Neutrophil (primary cell): Measurements from ENCODE around the gene TENT5C.

ENCODE experiments used
- H3K27ac ChIP-seq: fragments of 200-600 bp; sonication (generic); 2 replicates; pipeline ENCODE4 v1.5.1; 2016; ENCODE audit warnings: mild to moderate bottlenecking, moderate library complexity
- H3K27me3 ChIP-seq: fragments of 200-600 bp; sonication (generic); 2 replicates; pipeline ENCODE4 v1.6.0; 2016; ENCODE audit warnings: mild to moderate bottlenecking
- H3K36me3 ChIP-seq: fragments of 200-600 bp; sonication (generic); 2 replicates; pipeline ENCODE4 v1.5.1; 2017
- H3K4me1 ChIP-seq, 2 experiments: fragments of 200-600 bp in 1 of 2; sonication (generic) in 1 of 2; 1 replicate in 1 of 2; 2 replicates in 1 of 2; pipeline versions ENCODE4 v1.5.1 to v1.6.1; 2013 to 2016; ENCODE audit warnings: low read depth in 1 of 2, low read length in 1 of 2, mild to moderate bottlenecking in 1 of 2, moderate library complexity in 1 of 2; ENCODE audit not compliant: control insufficient read depth in 1 of 2, insufficient read depth in 1 of 2
- H3K4me3 ChIP-seq, 2 experiments: fragments of 200-600 bp in 1 of 2; sonication (generic) in 1 of 2; 1 replicate in 1 of 2; 2 replicates in 1 of 2; pipeline ENCODE4 v1.5.1; 2013 to 2016; ENCODE audit warnings: low read depth in 1 of 2, low read length in 1 of 2, mild to moderate bottlenecking in 1 of 2, moderate library complexity in 1 of 2
- H3K9me3 ChIP-seq: fragments of 200-600 bp; sonication (generic); 2 replicates; pipeline ENCODE4 v1.5.1; 2016
- TF ChIP-seq, protein P1 (sequence below): fragments of 200-600 bp; sonication (generic); IDR thresholded peaks from 2 replicates; pipeline ENCODE4 v1.5.1; 2016; ENCODE audit warnings: antibody characterized with exemption

TENT5C gene

GRCh38 chr1:117573386-117574023 lies 32.3 kb upstream of the TENT5C start:
- no peak overlapping the region for H3K27ac ChIP-seq
- TF ChIP-seq, protein P1, sequence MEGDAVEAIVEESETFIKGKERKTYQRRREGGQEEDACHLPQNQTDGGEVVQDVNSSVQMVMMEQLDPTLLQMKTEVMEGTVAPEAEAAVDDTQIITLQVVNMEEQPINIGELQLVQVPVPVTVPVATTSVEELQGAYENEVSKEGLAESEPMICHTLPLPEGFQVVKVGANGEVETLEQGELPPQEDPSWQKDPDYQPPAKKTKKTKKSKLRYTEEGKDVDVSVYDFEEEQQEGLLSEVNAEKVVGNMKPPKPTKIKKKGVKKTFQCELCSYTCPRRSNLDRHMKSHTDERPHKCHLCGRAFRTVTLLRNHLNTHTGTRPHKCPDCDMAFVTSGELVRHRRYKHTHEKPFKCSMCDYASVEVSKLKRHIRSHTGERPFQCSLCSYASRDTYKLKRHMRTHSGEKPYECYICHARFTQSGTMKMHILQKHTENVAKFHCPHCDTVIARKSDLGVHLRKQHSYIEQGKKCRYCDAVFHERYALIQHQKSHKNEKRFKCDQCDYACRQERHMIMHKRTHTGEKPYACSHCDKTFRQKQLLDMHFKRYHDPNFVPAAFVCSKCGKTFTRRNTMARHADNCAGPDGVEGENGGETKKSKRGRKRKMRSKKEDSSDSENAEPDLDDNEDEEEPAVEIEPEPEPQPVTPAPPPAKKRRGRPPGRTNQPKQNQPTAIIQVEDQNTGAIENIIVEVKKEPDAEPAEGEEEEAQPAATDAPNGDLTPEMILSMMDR: no peak
- H3K36me3 ChIP-seq: no peaks in the 10 kb centered on the region
- no peaks in the 10 kb centered on the region for H3K4me1 ChIP-seq
- no peaks in the 10 kb centered on the region for H3K27me3 ChIP-seq
- no peaks in the 10 kb centered on the region for H3K9me3 ChIP-seq
- H3K4me3 ChIP-seq: no peak overlapping the region

GRCh38 chr1:117574161-117574835 lies 31.6 kb upstream of the TENT5C start:
- TF ChIP-seq, protein P1: no peak
- H3K4me3 ChIP-seq: no peak overlapping the region
- H3K4me1 ChIP-seq: no peaks in the 10 kb centered on the region
- H3K9me3 ChIP-seq: no peaks in the 10 kb centered on the region
- no peaks in the 10 kb centered on the region for H3K36me3 ChIP-seq
- no peak overlapping the region for H3K27ac ChIP-seq
- no peaks in the 10 kb centered on the region for H3K27me3 ChIP-seq

DNA sequence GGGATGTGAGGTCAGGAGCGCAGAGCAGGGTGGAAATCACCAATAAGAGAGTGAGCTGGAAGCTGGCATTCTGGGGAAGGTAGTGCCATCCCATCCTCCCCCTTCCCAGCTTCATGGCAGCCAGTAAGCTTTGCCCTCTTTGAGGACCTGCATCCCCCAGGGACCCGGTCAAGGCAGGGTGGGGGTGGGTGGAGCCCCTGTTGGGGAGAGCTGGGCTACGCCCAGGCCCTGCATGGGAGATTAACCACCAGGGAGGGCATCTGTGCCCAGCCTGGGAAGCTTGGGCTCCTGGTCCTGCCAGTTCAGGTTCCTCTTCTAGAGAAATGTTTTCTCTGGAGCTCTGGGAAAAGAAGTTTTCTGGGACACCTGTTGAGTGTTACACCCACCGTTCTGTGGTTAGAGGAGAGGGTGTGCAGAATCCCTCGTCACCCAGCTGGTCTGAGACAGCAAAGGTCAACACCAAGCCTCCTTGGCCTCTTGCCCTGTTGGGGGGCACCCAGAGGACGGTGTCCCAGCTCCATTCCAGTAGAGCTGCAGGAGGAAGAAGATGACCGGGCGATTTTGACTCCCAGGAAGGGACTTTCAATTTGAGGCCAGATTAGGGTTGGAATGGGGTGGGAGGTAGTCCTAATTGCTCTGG lies 30.1 kb upstream of the TENT5C start:
- no peak overlapping the region for H3K4me3 ChIP-seq
- H3K9me3 ChIP-seq: no peaks in the 10 kb centered on the region
- H3K4me1 ChIP-seq: no peaks in the 10 kb centered on the region
- no peaks in the 10 kb centered on the region for H3K27me3 ChIP-seq
- no peak overlapping the region for H3K27ac ChIP-seq
- TF ChIP-seq, protein P1: no peak
- H3K36me3 ChIP-seq: no peaks in the 10 kb centered on the region

DNA sequence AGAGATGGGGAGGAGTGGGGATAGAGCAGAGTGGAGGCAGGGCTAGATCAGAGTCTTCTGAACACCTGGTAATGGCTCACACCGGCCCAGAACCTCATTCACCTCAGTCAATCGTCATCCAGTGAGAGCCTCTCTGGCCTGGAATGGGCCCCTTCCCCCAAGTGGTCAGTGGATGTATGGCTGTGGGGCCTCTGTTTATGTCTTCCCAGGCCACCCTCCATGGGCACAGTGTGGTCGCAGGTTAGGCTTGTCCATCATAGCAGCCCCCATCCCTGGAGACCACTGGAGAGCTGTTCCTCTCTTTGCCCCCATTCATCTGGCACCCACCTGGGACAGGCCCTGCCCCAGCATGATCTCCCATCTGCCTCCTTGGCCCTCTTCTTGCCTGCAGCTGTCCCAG lies 29.6 kb upstream of the TENT5C start:
- H3K27me3 ChIP-seq: no peaks in the 10 kb centered on the region
- no peaks in the 10 kb centered on the region for H3K4me1 ChIP-seq
- no peak overlapping the region for H3K27ac ChIP-seq
- TF ChIP-seq, protein P1: no peak
- no peaks in the 10 kb centered on the region for H3K36me3 ChIP-seq
- H3K4me3 ChIP-seq: no peak overlapping the region
- H3K9me3 ChIP-seq: no peaks in the 10 kb centered on the region

GRCh38 chr1:117577191-117577885 lies 28.5 kb upstream of the TENT5C start:
- no peaks in the 10 kb centered on the region for H3K27me3 ChIP-seq
- H3K4me3 ChIP-seq: no peak overlapping the region
- no peaks in the 10 kb centered on the region for H3K36me3 ChIP-seq
- TF ChIP-seq, protein P1: no peak
- no peaks in the 10 kb centered on the region for H3K9me3 ChIP-seq
- H3K27ac ChIP-seq: no peak overlapping the region
- no peaks in the 10 kb centered on the region for H3K4me1 ChIP-seq
